NCI-H2107 treated with DMSO at 0.1 percent for 48 hours (cell line): ENCODE results near the gene GALNT5.
"Not testable (repeated sequence)": the region's sequence is repeated elsewhere in the genome, so short reads cannot be mapped to it uniquely, and the experiment has no call there.

Source experiments
- DNase-seq: peaks from one replicate; lab custom pipeline; 2025; ENCODE audit not compliant: unreplicated experiment; lab: John Stamatoyannopoulos, UW

GALNT5 gene

GRCh38 chr2:157257312-157258252 lies at the start of gene GALNT5:
Gene GALNT5 (plus strand): TSS chr2:157257705. CDS start chr2:157258083, 378 bp downstream.
- DNase-seq, result peak; percentile 20

- no peak for DNase-seq
These were observed 41.1 kb upstream of the GALNT5 start for GRCh38 chr2:157216286-157216965.

- no peak for DNase-seq
These were observed 40.1 kb upstream of the GALNT5 start for GRCh38 chr2:157217409-157217808.

- DNase-seq, result no peak
These were observed 38.6 kb upstream of the GALNT5 start for GRCh38 chr2:157218911-157219310.

GRCh38 chr2:157220502-157220901 lies 37.0 kb upstream of the GALNT5 start:
- DNase-seq, result no peak

GRCh38 chr2:157221394-157221988 lies 36.0 kb upstream of the GALNT5 start:
- DNase-seq, result no peak

GRCh38 chr2:157223624-157224205 lies 33.8 kb upstream of the GALNT5 start:
- no peak for DNase-seq

GRCh38 chr2:157224448-157224847 lies 33.1 kb upstream of the GALNT5 start:
- not testable (repeated sequence) for DNase-seq

- no peak for DNase-seq
These were observed 29.9 kb upstream of the GALNT5 start for GRCh38 chr2:157227592-157227991.

GRCh38 chr2:157228946-157229345 lies 28.6 kb upstream of the GALNT5 start:
- DNase-seq, result no peak

GRCh38 chr2:157229572-157229971 lies 27.9 kb upstream of the GALNT5 start:
- no peak for DNase-seq

- no peak for DNase-seq
These were observed 26.0 kb upstream of the GALNT5 start for GRCh38 chr2:157231476-157231875.

- no peak for DNase-seq
These were observed 24.0 kb upstream of the GALNT5 start for GRCh38 chr2:157233506-157233905.

GRCh38 chr2:157236404-157236803 lies 21.1 kb upstream of the GALNT5 start:
- no peak for DNase-seq

GRCh38 chr2:157238296-157238695 lies 19.2 kb upstream of the GALNT5 start:
- no peak for DNase-seq

- DNase-seq, result no peak
These were observed 12.8 kb upstream of the GALNT5 start for GRCh38 chr2:157244691-157245090.

- no peak for DNase-seq
These were observed 12.2 kb upstream of the GALNT5 start for GRCh38 chr2:157245144-157245840.

- no peak for DNase-seq
These were observed 11.4 kb upstream of the GALNT5 start for GRCh38 chr2:157245846-157246764.

- no peak for DNase-seq
These were observed 10.6 kb upstream of the GALNT5 start for GRCh38 chr2:157246765-157247407.
